Dermis blood vessel endothelial cell (primary cell): ENCODE measurements around the gene KLK6. TPM values are rescaled to one million over a fixed set of nuclear protein-coding genes. Genes with fewer than 3 reads are reported as not detected.

Experiments
- DNase-seq: peaks from one replicate; pipeline ENCODE4 v3.0.0; 2010
- total RNA-seq: library from RNA; depleted of rRNA; stranded (reverse); fragments of >200 nt; gene quantifications from 2 replicates; pipeline ENCODE4 v1.2.3, GENCODE V29; 2014

Gene KLK6
- total RNA-seq = not detected in 2 replicates

GRCh38 chr19:50969413-50969760, at the start of gene KLK6:
KLK6 (minus strand) TSS chr19:50969591; CDS start chr19:50968104, 1,487 bp downstream.
- DNase-seq = no peak

- no peak for DNase-seq
Observed at GRCh38 chr19:51018745-51019543, 49.6 kb upstream of the KLK6 start.

- DNase-seq = peak; percentile 73
Observed at GRCh38 chr19:51016798-51017683, 47.6 kb upstream of the KLK6 start.

- no peak for DNase-seq
Observed at GRCh38 chr19:51015691-51016267, 46.4 kb upstream of the KLK6 start.

- DNase-seq = no peak
Observed at GRCh38 chr19:51014242-51014641, 44.9 kb upstream of the KLK6 start.

- DNase-seq = no peak
Observed at GRCh38 chr19:51012661-51013190, 43.3 kb upstream of the KLK6 start.

GRCh38 chr19:51010066-51010795, 40.8 kb upstream of the KLK6 start:
- no peak for DNase-seq

GRCh38 chr19:51009061-51009891, 39.9 kb upstream of the KLK6 start:
- no peak for DNase-seq

- DNase-seq = no peak
Observed at GRCh38 chr19:51007488-51007887, 38.1 kb upstream of the KLK6 start.

GRCh38 chr19:51006406-51006805, 37.0 kb upstream of the KLK6 start:
- DNase-seq = no peak

- no peak for DNase-seq
Observed at GRCh38 chr19:51005248-51005647, 35.9 kb upstream of the KLK6 start.

GRCh38 chr19:51003316-51003715, 33.9 kb upstream of the KLK6 start:
- DNase-seq = no peak

- peak; percentile 16 for DNase-seq
Observed at GRCh38 chr19:51002542-51003311, 33.3 kb upstream of the KLK6 start.

- DNase-seq = no peak
Observed at GRCh38 chr19:51002089-51002532, 32.7 kb upstream of the KLK6 start.

GRCh38 chr19:51001515-51001914, 32.1 kb upstream of the KLK6 start, which contains the start of gene KLK8:
KLK8 (minus strand) TSS chr19:51001604; CDS start chr19:51001167, 437 bp downstream.
- no peak for DNase-seq

GRCh38 chr19:51000981-51001380, 31.6 kb upstream of the KLK6 start:
- no peak for DNase-seq

GRCh38 chr19:51000426-51000825, 31.0 kb upstream of the KLK6 start:
- DNase-seq = no peak

- DNase-seq = no peak
Observed at GRCh38 chr19:50998686-50999085, 29.3 kb upstream of the KLK6 start.

GRCh38 chr19:50998061-50998460, 28.7 kb upstream of the KLK6 start:
- no peak for DNase-seq

GRCh38 chr19:50994129-50994528, 24.7 kb upstream of the KLK6 start:
- peak; percentile 8 for DNase-seq

- DNase-seq = no peak
Observed at GRCh38 chr19:50992666-50993035, 23.3 kb upstream of the KLK6 start.
